ENCODE measurements around the gene FMNL2.

Gene FMNL2

DNA sequence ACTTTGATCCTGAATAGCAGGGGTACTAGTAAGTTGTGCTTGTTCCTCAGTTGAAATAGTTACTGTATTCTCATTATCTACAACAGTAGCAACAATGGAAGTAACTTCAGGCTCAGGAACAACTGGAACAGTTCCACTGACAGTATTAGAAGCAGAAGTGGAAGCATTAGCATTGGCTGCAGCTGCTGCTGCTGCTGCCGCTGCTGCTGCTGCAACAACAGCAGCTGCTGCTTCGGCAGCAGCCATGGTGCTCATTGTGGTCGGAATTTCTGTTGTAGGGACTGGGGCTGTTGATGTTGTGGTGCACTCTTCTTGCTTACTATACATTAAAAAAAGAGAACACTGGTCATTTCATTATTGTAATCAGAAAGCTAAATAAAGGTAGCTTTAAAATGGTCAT, 341.5 kb downstream of the FMNL2 start:
- no peaks in the 10 kb centered on the region for H3K27me3 Mint-ChIP-seq (ENCODE audit: low read depth)
- no peak overlapping the region for H3K27ac Mint-ChIP-seq
- H3K9me3 Mint-ChIP-seq = no peaks in the 10 kb centered on the region
- peaks cover under 1% of the 10 kb centered on the region for H3K4me1 Mint-ChIP-seq (ENCODE audit: low read depth)
- no peak overlapping the region for H3K4me3 Mint-ChIP-seq
- H3K36me3 Mint-ChIP-seq (ENCODE audit: low read depth) = peaks cover 31% of the 10 kb centered on the region

DNA sequence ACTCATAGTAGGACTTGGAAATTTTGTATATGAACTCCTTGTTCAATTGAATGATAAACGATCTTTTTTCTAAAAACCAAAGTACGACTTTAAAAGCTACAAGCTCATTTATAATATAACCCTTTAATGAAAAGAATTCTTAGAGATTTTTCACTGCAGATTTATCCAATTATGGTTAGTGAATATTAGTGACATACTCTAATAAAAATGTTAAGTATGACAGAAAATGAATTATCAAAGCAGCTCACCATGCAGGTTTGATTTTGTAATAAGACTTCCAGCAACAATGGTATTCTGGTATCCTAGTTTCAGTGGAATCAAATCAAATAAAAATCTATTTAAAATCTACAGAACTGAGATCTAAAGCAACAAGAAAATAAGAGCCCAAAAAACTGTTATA, 343.8 kb downstream of the FMNL2 start:
- no peaks in the 10 kb centered on the region for H3K27me3 Mint-ChIP-seq (ENCODE audit: low read depth)
- H3K4me1 Mint-ChIP-seq (ENCODE audit: low read depth) = peaks cover 8% of the 10 kb centered on the region
- H3K36me3 Mint-ChIP-seq (ENCODE audit: low read depth) = peaks cover 27% of the 10 kb centered on the region

DNA sequence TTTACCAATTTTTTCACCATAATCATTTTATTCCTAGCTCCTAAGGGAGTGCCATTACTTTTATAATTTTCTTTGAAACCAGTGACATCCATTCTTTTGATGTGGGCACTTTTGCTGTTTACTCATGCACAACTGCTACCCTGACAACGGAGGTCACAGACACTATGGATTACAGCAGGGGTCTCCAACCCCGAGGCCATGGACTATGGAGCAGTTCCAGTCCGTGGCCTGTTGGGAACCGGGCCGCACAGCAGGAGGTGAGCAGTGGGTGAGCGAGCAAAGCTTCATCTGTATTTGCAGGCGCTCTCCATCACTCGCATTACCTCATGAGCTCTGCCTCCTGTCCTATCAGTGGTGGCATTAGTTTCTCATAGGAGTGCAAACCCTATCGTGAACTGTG, 347.7 kb downstream of the FMNL2 start:
- Mint-ChIP-seq H3K27ac (no peak overlapping the region), H3K27me3 (ENCODE audit: low read depth) (no peaks in the 10 kb centered on the region), H3K36me3 (ENCODE audit: low read depth) (peaks cover 21% of the 10 kb centered on the region), H3K9me3 (no peaks in the 10 kb centered on the region), H3K4me3 (no peak overlapping the region), H3K4me1 (ENCODE audit: low read depth) (peaks cover 19% of the 10 kb centered on the region)

More for the DNA sequence above, 343.8 kb downstream of the FMNL2 start:
- no peak overlapping the region for H3K4me3 Mint-ChIP-seq
- H3K27ac Mint-ChIP-seq = no peak overlapping the region
- H3K9me3 Mint-ChIP-seq = no peaks in the 10 kb centered on the region

DNA sequence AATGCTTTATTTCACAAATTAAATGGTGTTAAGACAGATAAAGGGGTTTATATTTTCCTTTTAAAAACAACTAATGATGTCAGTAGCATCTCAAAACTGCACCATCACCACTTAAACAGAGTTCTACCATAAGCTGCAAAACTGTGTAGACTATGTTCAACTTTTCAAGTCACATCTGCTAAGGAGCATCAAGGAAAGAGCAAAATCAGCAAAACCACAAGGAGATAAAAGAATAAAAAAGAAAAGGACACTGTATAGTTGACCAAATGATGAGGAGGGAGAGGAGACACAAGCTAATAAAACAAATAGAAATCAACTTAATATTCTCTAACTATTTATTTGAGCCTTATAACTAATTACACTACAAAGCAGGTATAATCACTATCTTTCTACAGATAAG, 348.4 kb downstream of the FMNL2 start:
- Mint-ChIP-seq H3K36me3 (ENCODE audit: low read depth) (peaks cover 23% of the 10 kb centered on the region), H3K4me1 (ENCODE audit: low read depth) (peaks cover 19% of the 10 kb centered on the region), H3K4me3 (no peak overlapping the region), H3K27ac (no peak overlapping the region), H3K27me3 (ENCODE audit: low read depth) (no peaks in the 10 kb centered on the region), H3K9me3 (no peaks in the 10 kb centered on the region)

DNA sequence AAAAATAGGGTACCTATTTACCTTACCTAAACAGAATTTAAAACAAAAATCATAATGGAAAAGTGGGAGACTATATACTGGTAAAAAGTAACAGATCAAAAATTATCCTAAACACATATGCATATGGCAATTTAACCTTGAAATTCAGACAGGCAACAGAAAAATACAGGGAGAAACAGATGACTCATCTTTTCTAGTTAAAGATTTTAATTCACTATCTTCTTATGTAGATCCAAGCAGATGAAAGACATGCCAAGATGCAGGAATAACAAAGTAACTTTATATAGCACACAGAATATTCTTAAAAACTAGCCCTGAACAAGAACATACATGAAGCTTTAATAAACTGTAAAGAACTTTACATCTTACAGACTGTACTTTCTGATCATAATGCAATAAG, 351.3 kb downstream of the FMNL2 start:
- Mint-ChIP-seq H3K9me3 (no peaks in the 10 kb centered on the region), H3K4me3 (no peak overlapping the region), H3K27ac (no peak overlapping the region), H3K27me3 (ENCODE audit: low read depth) (no peaks in the 10 kb centered on the region), H3K4me1 (ENCODE audit: low read depth) (peaks cover 22% of the 10 kb centered on the region), H3K36me3 (ENCODE audit: low read depth) (peaks cover 18% of the 10 kb centered on the region)

DNA sequence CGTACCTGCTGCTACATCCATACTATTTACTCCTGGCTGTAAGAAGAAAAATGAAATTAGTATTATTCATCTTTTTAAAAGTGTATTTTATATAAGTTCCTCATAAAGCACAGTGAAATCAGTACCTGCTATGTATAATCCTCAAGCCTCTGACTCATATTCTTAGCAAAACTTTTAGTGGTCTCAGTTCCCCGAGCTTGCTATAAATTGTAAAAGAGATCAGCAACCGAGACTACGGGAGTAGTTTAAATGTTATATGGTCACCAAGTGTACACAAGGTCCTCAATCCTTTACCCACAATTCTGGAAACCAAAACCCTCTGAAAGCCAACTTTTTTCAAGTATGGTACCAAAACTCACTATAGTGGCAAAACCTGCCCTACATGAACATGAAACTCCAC, 358.1 kb downstream of the FMNL2 start:
- H3K4me1 Mint-ChIP-seq (ENCODE audit: low read depth) = peaks cover 15% of the 10 kb centered on the region
- no peaks in the 10 kb centered on the region for H3K27me3 Mint-ChIP-seq (ENCODE audit: low read depth)
- H3K36me3 Mint-ChIP-seq (ENCODE audit: low read depth) = peaks cover 12% of the 10 kb centered on the region
- no peaks in the 10 kb centered on the region for H3K9me3 Mint-ChIP-seq
- no peak overlapping the region for H3K27ac Mint-ChIP-seq
- H3K4me3 Mint-ChIP-seq = no peak overlapping the region

DNA sequence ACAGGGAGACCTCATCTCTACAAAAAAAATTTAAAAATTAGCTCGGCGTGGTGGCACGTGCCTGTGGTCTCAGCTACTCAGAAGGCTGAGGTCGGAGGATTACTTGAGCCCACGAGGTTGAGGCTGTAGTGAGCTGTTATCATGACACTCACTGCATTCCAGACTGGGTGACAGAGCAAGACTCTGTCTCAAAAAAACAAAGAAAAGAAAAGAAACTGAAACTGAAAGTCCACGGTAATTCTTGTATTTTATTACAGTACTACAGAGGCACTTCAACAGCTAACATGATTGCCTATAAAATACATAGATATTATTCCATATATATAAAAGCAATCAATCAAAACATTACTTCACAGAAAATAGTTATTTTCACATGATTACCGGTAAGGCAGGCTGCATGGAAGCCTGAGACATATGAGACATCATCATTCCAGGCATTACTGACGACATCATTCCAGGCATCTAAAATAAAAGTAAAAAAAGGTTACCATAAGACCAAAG, 359.2 kb downstream of the FMNL2 start:
- H3K4me1 Mint-ChIP-seq (ENCODE audit: low read depth) = peaks cover 15% of the 10 kb centered on the region
- H3K9me3 Mint-ChIP-seq = no peaks in the 10 kb centered on the region

DNA sequence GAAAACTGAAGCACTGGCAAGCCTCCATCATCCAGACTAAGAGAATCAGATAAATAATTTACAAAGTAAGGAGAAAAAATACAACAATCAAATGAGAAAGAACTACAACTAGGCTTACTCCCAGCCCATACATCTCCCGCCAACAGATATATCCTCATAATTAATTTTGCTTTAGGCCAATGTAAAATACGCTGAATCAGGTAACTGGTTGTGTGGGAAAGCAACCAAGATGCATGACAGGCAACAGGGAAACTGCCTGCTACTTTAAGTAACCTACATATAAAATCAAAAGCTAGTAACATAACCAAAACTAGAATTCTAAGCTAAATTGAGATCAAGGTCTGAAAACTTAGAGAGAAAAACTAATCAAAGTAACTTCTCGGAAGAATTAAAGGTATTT, 360.8 kb downstream of the FMNL2 start:
- H3K36me3 Mint-ChIP-seq (ENCODE audit: low read depth) = peaks cover 9% of the 10 kb centered on the region
- H3K27me3 Mint-ChIP-seq (ENCODE audit: low read depth) = no peaks in the 10 kb centered on the region
- H3K4me3 Mint-ChIP-seq = no peak overlapping the region
- H3K27ac Mint-ChIP-seq = peak overlapping the region; percentile 60
- peaks cover 18% of the 10 kb centered on the region for H3K4me1 Mint-ChIP-seq (ENCODE audit: low read depth)
- H3K9me3 Mint-ChIP-seq = no peaks in the 10 kb centered on the region

More for the DNA sequence above, 359.2 kb downstream of the FMNL2 start:
- peak overlapping the region; percentile 84 for H3K4me3 Mint-ChIP-seq
- H3K27ac Mint-ChIP-seq = peak overlapping the region; percentile 97
- H3K27me3 Mint-ChIP-seq (ENCODE audit: low read depth) = no peaks in the 10 kb centered on the region
- H3K36me3 Mint-ChIP-seq (ENCODE audit: low read depth) = peaks cover 9% of the 10 kb centered on the region

DNA sequence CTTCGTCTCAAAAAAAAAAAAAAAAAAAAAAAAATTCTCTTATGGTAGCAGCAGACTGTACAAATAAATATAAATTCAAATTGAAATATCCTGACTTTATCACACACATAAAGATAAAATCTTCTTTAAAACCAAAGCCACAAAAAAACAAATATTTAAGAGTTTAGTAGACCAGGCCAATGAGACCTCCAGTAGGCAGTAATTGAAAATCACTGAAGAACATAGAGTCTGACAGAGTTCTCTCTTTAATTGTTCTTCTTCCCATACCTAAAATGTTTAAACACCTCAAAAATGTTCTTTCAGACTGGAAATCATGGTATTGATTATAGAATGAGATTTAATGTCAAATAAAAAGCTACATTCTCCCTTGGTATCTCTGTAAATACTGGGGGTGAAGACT, 361.5 kb downstream of the FMNL2 start:
- no peak overlapping the region for H3K27ac Mint-ChIP-seq
- H3K4me1 Mint-ChIP-seq (ENCODE audit: low read depth) = peaks cover 20% of the 10 kb centered on the region
- H3K36me3 Mint-ChIP-seq (ENCODE audit: low read depth) = peaks cover 11% of the 10 kb centered on the region
- no peak overlapping the region for H3K4me3 Mint-ChIP-seq
- peaks cover 5% of the 10 kb centered on the region for H3K9me3 Mint-ChIP-seq
- H3K27me3 Mint-ChIP-seq (ENCODE audit: low read depth) = no peaks in the 10 kb centered on the region
